Muscle layer of duodenum (tissue), 2 donors: Measurements from ENCODE around the gene GADL1.

Experiments used
- H3K27ac ChIP-seq: one replicate; pipeline ENCODE4 v1.7.0; 2013; ENCODE audit warnings: mild to moderate bottlenecking, low read length
- H3K27me3 ChIP-seq: one replicate; pipeline ENCODE4 v1.7.0; 2013; ENCODE audit warnings: low read depth, mild to moderate bottlenecking, control low read depth, low read length
- H3K36me3 ChIP-seq, 2 donors: one replicate each; pipeline ENCODE4 v1.7.0; 2013; ENCODE audit warnings: low read length in 2 of 2, control low read depth in 1 of 2, mild to moderate bottlenecking in 1 of 2; ENCODE audit not compliant: insufficient read depth in 2 of 2, control insufficient read depth in 1 of 2
- H3K4me1 ChIP-seq, 2 donors: one replicate each; pipeline ENCODE4 v1.7.0; 2013; ENCODE audit warnings: low read length in 2 of 2, mild to moderate bottlenecking in 2 of 2, control low read depth in 1 of 2, moderate library complexity in 1 of 2; ENCODE audit not compliant: insufficient read depth in 2 of 2, control insufficient read depth in 1 of 2
- H3K4me3 ChIP-seq, 2 donors: one replicate each; pipeline ENCODE4 v1.7.0; 2013; ENCODE audit warnings: low read length in 2 of 2, low read depth in 1 of 2, mild to moderate bottlenecking in 1 of 2
- H3K9me3 ChIP-seq, 2 donors: one replicate each; pipeline ENCODE4 v1.7.0; 2013; ENCODE audit warnings: low read length in 2 of 2, control low read depth in 1 of 2, mild to moderate bottlenecking in 1 of 2; ENCODE audit not compliant: control insufficient read depth in 1 of 2
- donor health status: healthy.

The GADL1 gene, protein sequence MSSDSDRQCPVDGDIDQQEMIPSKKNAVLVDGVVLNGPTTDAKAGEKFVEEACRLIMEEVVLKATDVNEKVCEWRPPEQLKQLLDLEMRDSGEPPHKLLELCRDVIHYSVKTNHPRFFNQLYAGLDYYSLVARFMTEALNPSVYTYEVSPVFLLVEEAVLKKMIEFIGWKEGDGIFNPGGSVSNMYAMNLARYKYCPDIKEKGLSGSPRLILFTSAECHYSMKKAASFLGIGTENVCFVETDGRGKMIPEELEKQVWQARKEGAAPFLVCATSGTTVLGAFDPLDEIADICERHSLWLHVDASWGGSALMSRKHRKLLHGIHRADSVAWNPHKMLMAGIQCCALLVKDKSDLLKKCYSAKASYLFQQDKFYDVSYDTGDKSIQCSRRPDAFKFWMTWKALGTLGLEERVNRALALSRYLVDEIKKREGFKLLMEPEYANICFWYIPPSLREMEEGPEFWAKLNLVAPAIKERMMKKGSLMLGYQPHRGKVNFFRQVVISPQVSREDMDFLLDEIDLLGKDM

GRCh38 chr3:30894521-30895251 is at the start of gene GADL1:
Gene GADL1, minus strand, starts transcription at chr3:30894661. Its CDS starts 47 bp downstream, at chr3:30894614.
- Histone ChIP-seq H3K27ac (no peak within 1 kb of the TSS), H3K9me3 (no peaks in the 10 kb centered on the region), H3K27me3 (peaks cover 6% of the 10 kb centered on the region), H3K36me3 (no peaks in the 10 kb centered on the region), H3K4me3 (peak within 1 kb of the TSS; percentile 61 to 82), H3K4me1 (peaks cover 0 to 4% of the 10 kb centered on the region in 2 donors)

DNA sequence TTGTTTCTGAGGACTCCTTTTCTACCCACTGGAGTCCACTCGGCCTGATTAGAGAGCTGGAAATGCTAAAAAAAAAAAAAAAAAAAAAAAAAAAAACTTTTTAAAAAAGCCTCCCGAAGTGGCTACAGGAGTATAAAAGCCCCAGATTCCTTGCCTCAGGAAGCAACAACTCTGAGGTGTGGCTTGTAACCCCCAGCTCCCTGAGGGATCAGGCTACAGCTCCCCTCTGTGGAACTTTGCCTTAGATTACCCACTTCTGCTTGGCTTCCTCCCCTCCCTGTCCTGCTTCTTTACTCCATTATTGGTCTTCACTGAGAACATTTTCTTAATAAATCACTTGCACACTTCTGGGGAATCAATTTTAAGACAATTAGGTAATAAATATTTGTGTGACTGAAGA is 49.7 kb upstream of the GADL1 start:
- H3K27ac ChIP-seq: no peak overlapping the region
- no peaks in the 10 kb centered on the region for H3K36me3 ChIP-seq
- no peaks in the 10 kb centered on the region for H3K27me3 ChIP-seq
- H3K4me3 ChIP-seq: no peak overlapping the region
- H3K4me1 ChIP-seq: no peaks in the 10 kb centered on the region
- no peaks in the 10 kb centered on the region for H3K9me3 ChIP-seq

- Histone ChIP-seq H3K4me1 (no peaks in the 10 kb centered on the region), H3K9me3 (no peaks in the 10 kb centered on the region), H3K27me3 (no peaks in the 10 kb centered on the region), H3K27ac (no peak overlapping the region), H3K4me3 (no peak overlapping the region), H3K36me3 (no peaks in the 10 kb centered on the region)
Measured at GRCh38 chr3:30943206-30943605, 48.7 kb upstream of the GADL1 start.

DNA sequence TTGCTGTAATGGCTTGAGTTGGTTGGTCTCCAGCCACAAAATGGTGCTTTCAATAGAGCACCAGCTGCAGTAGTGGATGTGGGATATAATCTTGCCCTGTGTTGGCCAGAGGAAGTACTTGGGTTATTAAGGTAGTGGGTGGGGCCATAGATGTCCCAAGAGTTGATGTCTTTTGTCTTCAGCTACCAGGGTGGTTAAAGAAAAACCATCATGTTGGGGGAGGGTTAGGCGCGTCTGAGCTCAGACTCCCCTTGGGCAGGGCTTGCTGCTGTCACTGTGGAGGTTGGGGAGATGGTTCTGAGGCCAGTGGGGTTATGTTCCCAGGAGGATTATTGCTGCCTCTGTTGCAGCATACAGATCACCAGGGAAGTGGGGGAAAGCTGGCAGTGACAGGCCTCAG is 46.9 kb upstream of the GADL1 start:
- H3K27me3 ChIP-seq: no peaks in the 10 kb centered on the region
- H3K9me3 ChIP-seq: no peaks in the 10 kb centered on the region
- H3K4me3 ChIP-seq: no peak overlapping the region
- no peaks in the 10 kb centered on the region for H3K4me1 ChIP-seq
- H3K27ac ChIP-seq: no peak overlapping the region
- no peaks in the 10 kb centered on the region for H3K36me3 ChIP-seq

GRCh38 chr3:30940740-30941139 is 46.3 kb upstream of the GADL1 start:
- Histone ChIP-seq H3K4me1 (no peaks in the 10 kb centered on the region), H3K36me3 (no peaks in the 10 kb centered on the region), H3K27ac (no peak overlapping the region), H3K27me3 (no peaks in the 10 kb centered on the region), H3K4me3 (no peak overlapping the region), H3K9me3 (no peaks in the 10 kb centered on the region)

DNA sequence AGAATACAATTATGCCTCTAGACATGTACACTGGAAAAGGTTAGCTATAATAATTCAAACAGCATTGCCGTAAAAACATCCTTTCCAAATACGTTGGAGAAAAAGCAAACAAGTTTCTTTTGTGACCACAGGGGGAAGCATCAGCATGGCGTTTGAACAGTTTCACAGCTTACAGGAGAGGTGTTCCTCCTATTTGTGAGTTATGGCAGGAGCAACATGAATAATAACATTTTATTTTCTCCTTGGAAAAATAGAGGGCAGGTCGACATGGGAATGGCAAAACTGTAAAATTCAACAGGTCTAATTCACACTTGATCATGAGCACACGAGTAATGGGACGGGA is 39.7 kb upstream of the GADL1 start:
- no peaks in the 10 kb centered on the region for H3K4me1 ChIP-seq
- H3K4me3 ChIP-seq: no peak overlapping the region
- H3K36me3 ChIP-seq: no peaks in the 10 kb centered on the region
- no peaks in the 10 kb centered on the region for H3K9me3 ChIP-seq
- H3K27me3 ChIP-seq: no peaks in the 10 kb centered on the region
- H3K27ac ChIP-seq: no peak overlapping the region

DNA sequence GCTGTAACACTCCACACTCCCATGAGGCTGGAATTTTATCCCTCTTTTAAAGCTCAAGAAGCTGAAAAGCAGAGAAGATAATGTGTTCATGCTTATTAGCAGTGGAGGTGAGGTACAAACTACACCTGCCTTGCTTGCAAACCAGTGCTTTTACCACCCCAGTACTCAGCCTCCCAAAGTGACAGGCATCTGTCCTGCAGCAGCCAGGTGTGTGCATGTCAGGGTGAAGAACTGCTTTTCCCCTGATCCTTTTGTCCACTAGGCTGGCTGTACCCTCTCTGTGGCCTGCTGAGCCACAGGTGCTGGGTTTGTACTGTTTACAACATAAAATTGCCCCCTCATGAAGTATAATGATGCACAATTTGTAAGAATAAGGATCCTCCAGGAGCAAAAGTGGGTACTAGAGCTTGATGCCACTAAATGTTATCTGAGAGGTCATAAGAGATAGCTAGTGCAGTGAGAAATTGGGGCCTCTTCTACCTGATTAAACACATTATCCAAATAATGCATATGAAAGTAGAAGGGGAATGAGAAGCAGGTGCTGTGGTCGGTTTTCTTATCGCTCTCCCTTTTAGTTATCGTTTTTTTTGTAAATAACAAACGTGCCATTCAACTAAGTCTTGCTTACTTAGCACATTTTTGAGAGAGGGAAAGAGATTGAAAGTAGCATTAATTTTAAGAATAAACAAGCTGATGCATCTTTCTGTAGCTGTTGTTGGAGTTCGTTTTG is 39.2 kb upstream of the GADL1 start:
- Histone ChIP-seq H3K36me3 (no peaks in the 10 kb centered on the region), H3K4me3 (no peak overlapping the region), H3K9me3 (no peaks in the 10 kb centered on the region), H3K4me1 (no peaks in the 10 kb centered on the region), H3K27me3 (no peaks in the 10 kb centered on the region), H3K27ac (no peak overlapping the region)

DNA sequence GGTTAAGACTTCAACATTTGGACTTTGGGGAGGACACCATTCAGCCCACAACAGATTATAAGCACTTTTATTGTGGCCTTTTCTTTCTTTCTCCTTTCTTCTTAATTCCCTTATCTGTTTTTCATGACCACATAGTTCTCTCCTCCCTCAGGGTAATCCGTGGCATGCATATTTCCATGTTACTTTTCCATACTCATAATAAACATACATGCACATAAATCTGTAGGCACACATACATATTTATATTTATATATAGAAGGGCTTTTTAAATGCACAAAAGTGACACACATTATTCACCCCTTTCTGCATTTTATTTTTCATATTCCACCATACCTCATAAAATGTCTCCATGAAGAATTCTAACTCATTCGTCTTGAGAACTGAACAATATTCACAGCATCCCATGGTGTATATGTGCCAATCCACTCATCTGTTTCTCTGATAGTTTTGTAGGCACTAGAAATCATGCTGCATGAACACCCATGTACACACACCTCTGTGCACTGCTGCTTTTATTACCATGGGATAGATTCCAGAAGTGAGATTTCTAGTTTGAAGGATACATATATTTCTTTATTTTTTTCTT is 38.1 kb upstream of the GADL1 start:
- H3K9me3 ChIP-seq: no peaks in the 10 kb centered on the region
- no peak overlapping the region for H3K27ac ChIP-seq
- H3K4me1 ChIP-seq: no peaks in the 10 kb centered on the region
- H3K36me3 ChIP-seq: no peaks in the 10 kb centered on the region
- no peak overlapping the region for H3K4me3 ChIP-seq
- H3K27me3 ChIP-seq: no peaks in the 10 kb centered on the region

GRCh38 chr3:30924763-30925162 is 30.3 kb upstream of the GADL1 start:
- Histone ChIP-seq H3K4me3 (no peak overlapping the region), H3K27me3 (no peaks in the 10 kb centered on the region), H3K9me3 (peaks cover 0 to 5% of the 10 kb centered on the region in 2 donors), H3K27ac (no peak overlapping the region), H3K36me3 (no peaks in the 10 kb centered on the region), H3K4me1 (no peaks in the 10 kb centered on the region)

DNA sequence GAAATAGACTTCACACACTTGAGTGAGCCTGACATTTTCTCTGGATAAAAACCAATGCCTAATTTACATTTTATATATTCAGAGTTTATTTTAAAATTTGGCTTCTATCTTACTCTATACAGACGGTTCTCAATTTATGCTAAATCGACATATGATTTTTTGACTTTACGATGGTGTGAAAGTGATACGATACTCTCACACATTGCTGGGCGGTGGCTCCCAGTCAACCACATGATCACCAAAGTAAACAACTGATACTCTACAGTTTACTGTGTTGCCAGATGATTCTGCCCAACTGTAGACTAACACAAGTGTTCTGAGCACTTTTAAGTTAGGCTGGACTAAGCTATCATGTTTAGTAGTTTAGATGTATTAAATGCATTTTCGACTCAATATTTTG is 25.1 kb upstream of the GADL1 start:
- no peaks in the 10 kb centered on the region for H3K4me1 ChIP-seq
- peaks cover 0 to 5% of the 10 kb centered on the region in 2 donors for H3K9me3 ChIP-seq
- no peak overlapping the region for H3K4me3 ChIP-seq
- no peaks in the 10 kb centered on the region for H3K27me3 ChIP-seq
- no peaks in the 10 kb centered on the region for H3K36me3 ChIP-seq
- H3K27ac ChIP-seq: no peak overlapping the region

DNA sequence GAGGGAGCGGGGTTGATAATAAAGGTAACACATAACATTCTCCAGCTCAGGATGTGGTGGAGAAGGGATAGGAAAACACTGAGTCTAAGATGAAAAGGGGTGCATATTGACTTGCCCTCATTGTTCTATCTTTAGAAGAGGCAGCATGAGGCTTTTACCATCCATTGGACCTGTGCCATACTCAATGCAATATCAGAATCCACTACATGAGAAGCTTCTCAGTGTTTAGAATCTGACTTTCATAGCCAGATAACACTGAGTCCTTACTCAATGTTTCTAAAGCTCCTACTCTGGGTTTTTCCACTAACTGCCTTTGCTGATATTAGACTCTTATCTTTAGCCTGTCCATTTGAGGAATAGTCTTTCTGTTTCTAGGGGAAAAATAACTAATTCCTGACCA is 24.3 kb upstream of the GADL1 start:
- Histone ChIP-seq H3K4me3 (no peak overlapping the region), H3K4me1 (no peaks in the 10 kb centered on the region), H3K27me3 (no peaks in the 10 kb centered on the region), H3K36me3 (no peaks in the 10 kb centered on the region), H3K27ac (no peak overlapping the region), H3K9me3 (peaks cover 0 to 5% of the 10 kb centered on the region in 2 donors)
